Activated naive CD4-positive, alpha-beta T cell (primary cell): ENCODE measurements around the gene SPART.

Experiments
- DNase-seq, 4 experiments: peaks; one replicate each; lab custom pipeline; 2025; lab: John Stamatoyannopoulos, UW

SPART gene

GRCh38 chr13:36346222-36347083 lies at the start of gene SPART:
TSS of gene SPART (minus strand) at chr13:36346394. CDS start at chr13:36335830, 10,564 bp downstream.
- peak; percentile 69 to 83 (median 78) for DNase-seq

GRCh38 chr13:36395280-36395679 lies 49.1 kb upstream of the SPART start:
- no peak for DNase-seq

- DNase-seq, result no peak
Measured at GRCh38 chr13:36385489-36385888, 39.3 kb upstream of the SPART start.

GRCh38 chr13:36382030-36382429 lies 35.8 kb upstream of the SPART start:
- DNase-seq, result no peak

GRCh38 chr13:36377826-36378468 lies 31.8 kb upstream of the SPART start:
- DNase-seq, result no peak

- DNase-seq, result no peak
Measured at GRCh38 chr13:36374063-36374462, 27.9 kb upstream of the SPART start.

- no peak for DNase-seq
Measured at GRCh38 chr13:36371185-36371584, 25.0 kb upstream of the SPART start.

- no peak for DNase-seq
Measured at GRCh38 chr13:36370108-36370429, 23.9 kb upstream of the SPART start.

- no peak for DNase-seq
Measured at GRCh38 chr13:36369268-36370107, 23.3 kb upstream of the SPART start.

- DNase-seq, result no peak
Measured at GRCh38 chr13:36366031-36366430, 19.8 kb upstream of the SPART start.

- no peak for DNase-seq
Measured at GRCh38 chr13:36363366-36363863, 17.2 kb upstream of the SPART start.

- DNase-seq, result no peak
Measured at GRCh38 chr13:36362914-36363313, 16.7 kb upstream of the SPART start.

- DNase-seq, result no peak
Measured at GRCh38 chr13:36362251-36362650, 16.1 kb upstream of the SPART start.

- no peak for DNase-seq
Measured at GRCh38 chr13:36360903-36361302, 14.7 kb upstream of the SPART start.

- no peak for DNase-seq
Measured at GRCh38 chr13:36359301-36359950, 13.2 kb upstream of the SPART start.

GRCh38 chr13:36358175-36358718 lies 12.1 kb upstream of the SPART start:
- DNase-seq, result no peak

- no peak for DNase-seq
Measured at GRCh38 chr13:36357692-36358091, 11.5 kb upstream of the SPART start.

- DNase-seq, result no peak
Measured at GRCh38 chr13:36357231-36357630, 11.0 kb upstream of the SPART start.

- DNase-seq, result no peak
Measured at GRCh38 chr13:36356058-36356457, 9.9 kb upstream of the SPART start.

- no peak for DNase-seq
Measured at GRCh38 chr13:36355632-36356031, 9.4 kb upstream of the SPART start.

GRCh38 chr13:36354842-36355623 lies 8.8 kb upstream of the SPART start:
- no peak for DNase-seq
